GM23338 (cell line): ENCODE results near the gene MYO9B. TPM values are rescaled to one million over a fixed set of nuclear protein-coding genes. Genes with fewer than 3 reads are reported as not detected.

ENCODE experiments used
- ATAC-seq: fragments of 200-7000 bp; cut with Tn5 transposase; 3 replicates; pipeline ENCODE4 v1.9.1; 2020
- DNase-seq: peaks from one replicate; pipeline ENCODE4 v3.0.0-alpha.2; 2015; ENCODE audit warnings: low spot score
- H2AFZ ChIP-seq: fragments of 200-600 bp; sonication (generic); 2 replicates; pipeline ENCODE4 v1.8.0; 2016; ENCODE audit warnings: antibody characterized with exemption, mild to moderate bottlenecking, moderate library complexity
- H3F3A ChIP-seq: fragments of 200-600 bp; sonication (generic); replicated peaks from 2 replicates; pipeline ENCODE4 v1.8.0; 2017; ENCODE audit warnings: antibody characterized with exemption, mixed run types, low read depth
- H3K27ac ChIP-seq: fragments of 200-600 bp; sonication (generic); 2 replicates; pipeline ENCODE4 v1.6.1; 2016; ENCODE audit warnings: low read depth
- H3K27me3 ChIP-seq: fragments of 200-600 bp; sonication (generic); 2 replicates; pipeline ENCODE4 v1.8.0; 2016; ENCODE audit warnings: mild to moderate bottlenecking, mixed run types, moderate library complexity; ENCODE audit not compliant: insufficient read depth
- H3K36me3 ChIP-seq: fragments of 200-600 bp; sonication (generic); 2 replicates; pipeline ENCODE4 v1.8.0; 2016; ENCODE audit warnings: mild to moderate bottlenecking; ENCODE audit not compliant: insufficient read depth
- H3K4me1 ChIP-seq: fragments of 200-600 bp; sonication (generic); 2 replicates; pipeline ENCODE4 v1.8.0; 2016; ENCODE audit warnings: mild to moderate bottlenecking, moderate library complexity; ENCODE audit not compliant: insufficient read depth
- H3K4me2 ChIP-seq: fragments of 200-600 bp; sonication (generic); 2 replicates; pipeline ENCODE4 v1.7.1; 2017; ENCODE audit warnings: mixed run types
- H3K4me3 ChIP-seq: fragments of 200-600 bp; sonication (generic); 2 replicates; pipeline ENCODE4 v1.6.1; 2016; ENCODE audit warnings: mixed run types
- H3K79me2 ChIP-seq: fragments of 200-600 bp; sonication (generic); replicated peaks from 2 replicates; pipeline ENCODE4 v1.8.0; 2017; ENCODE audit warnings: mild to moderate bottlenecking; ENCODE audit not compliant: insufficient read depth
- H3K9me2 ChIP-seq: fragments of 200-600 bp; sonication (generic); 2 replicates; pipeline ENCODE4 v1.8.0; 2017; ENCODE audit not compliant: insufficient read depth
- H4K20me1 ChIP-seq: fragments of 200-600 bp; sonication (generic); replicated peaks from 2 replicates; pipeline ENCODE4 v1.8.0; 2017; ENCODE audit warnings: mild to moderate bottlenecking; ENCODE audit not compliant: insufficient read depth
- H3K27ac Mint-ChIP-seq: 2 replicates; pipeline ENCODE4 v1.8.0; 2020; ENCODE audit warnings: inconsistent platforms, mild to moderate bottlenecking, moderate library complexity, mixed read lengths
- H3K27me3 Mint-ChIP-seq: 3 replicates; pipeline ENCODE4 v1.8.0; 2022; ENCODE audit warnings: low read depth, mild to moderate bottlenecking, moderate library complexity, mixed read lengths, inconsistent platforms; ENCODE audit not compliant: insufficient read depth, poor library complexity
- H3K36me3 Mint-ChIP-seq: 3 replicates; pipeline ENCODE4 v1.8.0; 2021; ENCODE audit warnings: low read depth, mild to moderate bottlenecking, inconsistent platforms, moderate library complexity, mixed read lengths
- H3K4me1 Mint-ChIP-seq: 3 replicates; pipeline ENCODE4 v1.8.0; 2020; ENCODE audit warnings: mild to moderate bottlenecking, inconsistent platforms, mixed read lengths
- H3K4me3 Mint-ChIP-seq: 3 replicates; pipeline ENCODE4 v1.8.0; 2021; ENCODE audit warnings: moderate library complexity, mild to moderate bottlenecking, inconsistent platforms, mixed read lengths
- H3K9me3 Mint-ChIP-seq: 3 replicates; pipeline ENCODE4 v1.8.0; 2020; ENCODE audit warnings: moderate library complexity, mild to moderate bottlenecking, inconsistent platforms, mixed read lengths
- JUNB ChIP-seq: IDR thresholded peaks from one replicate; pipeline ENCODE4 v1.6.1; 2016; ENCODE audit warnings: antibody characterized with exemption; ENCODE audit not compliant: unreplicated experiment
- POLR2AphosphoS5 ChIP-seq: IDR thresholded peaks from 2 replicates; pipeline ENCODE4 v1.6.1; 2016; ENCODE audit warnings: antibody characterized with exemption, low read depth
- ZNF114 ChIP-seq: fragments of 250-450 bp; sonication (Bioruptor Pico); IDR thresholded peaks from 2 replicates; pipeline ENCODE4 v1.5.0; 2020; ENCODE audit warnings: mild to moderate bottlenecking, moderate library complexity
- ZNF462 ChIP-seq: fragments of 250-450 bp; sonication (Bioruptor Pico); IDR thresholded peaks from 2 replicates; pipeline ENCODE4 v1.5.0; 2020; ENCODE audit warnings: mild to moderate bottlenecking, moderate library complexity
- polyA plus RNA-seq: library from polyadenylated mRNA; unstranded; fragments of >200 nt; fragmentation: Nextera tagmentation; extraction: Ambion mirVana; gene quantifications from 2 replicates; pipeline ENCODE4 v1.2.1, GENCODE V29; 2016
- total RNA-seq: library from RNA; depleted of rRNA; stranded (reverse); fragments of >200 nt; shearing (Covaris generic); gene quantifications from 2 replicates; pipeline ENCODE4 v1.2.3, GENCODE V29; 2014

The MYO9B gene
- total and polyA plus RNA-seq, 2 experiments from 2014 or later = 28.7 to 61.3 TPM

DNA sequence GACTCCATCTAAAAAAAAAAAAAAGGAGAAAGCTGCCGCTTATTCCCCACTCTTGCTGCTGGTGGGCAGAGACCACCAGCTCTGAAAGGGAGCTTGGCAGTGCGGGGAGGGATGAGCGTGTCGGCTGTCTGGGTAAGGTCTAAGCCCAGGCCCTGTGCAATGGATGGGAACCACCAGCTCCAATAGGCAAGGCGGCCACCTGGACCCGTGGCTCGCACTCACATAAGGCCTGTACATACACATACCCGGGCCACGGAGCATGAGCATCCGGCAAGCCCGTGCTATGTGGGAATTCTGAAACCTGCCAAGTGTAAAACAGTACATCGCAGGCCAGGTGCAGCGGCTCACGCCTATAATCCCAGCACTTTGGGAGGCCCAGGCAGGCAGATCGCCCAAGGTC lies 83.0 kb downstream of the MYO9B start (continued):
- TF ChIP-seq ZNF462 (CRISPR knock-in tag) (no peak), ZNF114 (CRISPR knock-in tag) (no peak)

GRCh38 chr19:17159466-17160393 lies 84.2 kb downstream of the MYO9B start:
- Histone ChIP-seq H3K4me3 (no peak overlapping the region), H3K4me2 (peak overlapping the region; percentile 12), H3K27ac (peak overlapping the region; percentile 36; the same call in 1 of the 2 replicates), H3K36me3 (peaks cover 28% of the 10 kb centered on the region), H3K79me2 (no peaks in the 10 kb centered on the region), H3K27me3 (no peaks in the 10 kb centered on the region), H3F3A (peaks cover 5% of the 10 kb centered on the region; the same call in 1 of the 2 replicates), H4K20me1 (peaks cover 4% of the 10 kb centered on the region), H3K4me1 (peaks cover 8% of the 10 kb centered on the region), H2AFZ (no peak overlapping the region), H3K9me2 (no peaks in the 10 kb centered on the region)
- Mint-ChIP-seq H3K27ac (peak overlapping the region; percentile 74), H3K36me3 (peaks cover 57% of the 10 kb centered on the region), H3K9me3 (peaks cover 16% of the 10 kb centered on the region; the same call in 2 of the 3 replicates), H3K27me3 (peaks cover 8% of the 10 kb centered on the region), H3K4me1 (peaks cover 17% of the 10 kb centered on the region), H3K4me3 (peak overlapping the region; percentile 33; the same call in 2 of the 3 replicates)
- TF ChIP-seq POLR2AphosphoS5 (peak; percentile 52), JUNB (no peak)
- DNase-seq = peak; percentile 92
- peak; percentile 95 for ATAC-seq
